GM23338 (cell line): ENCODE data around the gene LRRC73. TPM values are rescaled to one million over a fixed set of nuclear protein-coding genes. Genes with fewer than 3 reads are reported as not detected.
"Not testable (repeated sequence)": the region's sequence is repeated elsewhere in the genome, so short reads cannot be mapped to it uniquely, and the experiment has no call there.

Experiments used
- ATAC-seq: fragments of 200-7000 bp; cut with Tn5 transposase; 3 replicates; pipeline ENCODE4 v1.9.1; 2020
- DNase-seq: peaks from one replicate; pipeline ENCODE4 v3.0.0-alpha.2; 2015; ENCODE audit warnings: low spot score
- H2AFZ ChIP-seq: fragments of 200-600 bp; sonication (generic); 2 replicates; pipeline ENCODE4 v1.8.0; 2016; ENCODE audit warnings: antibody characterized with exemption, mild to moderate bottlenecking, moderate library complexity
- H3F3A ChIP-seq: fragments of 200-600 bp; sonication (generic); replicated peaks from 2 replicates; pipeline ENCODE4 v1.8.0; 2017; ENCODE audit warnings: antibody characterized with exemption, mixed run types, low read depth
- H3K27ac ChIP-seq: fragments of 200-600 bp; sonication (generic); 2 replicates; pipeline ENCODE4 v1.6.1; 2016; ENCODE audit warnings: low read depth
- H3K27me3 ChIP-seq: fragments of 200-600 bp; sonication (generic); 2 replicates; pipeline ENCODE4 v1.8.0; 2016; ENCODE audit warnings: mild to moderate bottlenecking, mixed run types, moderate library complexity; ENCODE audit not compliant: insufficient read depth
- H3K36me3 ChIP-seq: fragments of 200-600 bp; sonication (generic); 2 replicates; pipeline ENCODE4 v1.8.0; 2016; ENCODE audit warnings: mild to moderate bottlenecking; ENCODE audit not compliant: insufficient read depth
- H3K4me1 ChIP-seq: fragments of 200-600 bp; sonication (generic); 2 replicates; pipeline ENCODE4 v1.8.0; 2016; ENCODE audit warnings: mild to moderate bottlenecking, moderate library complexity; ENCODE audit not compliant: insufficient read depth
- H3K4me2 ChIP-seq: fragments of 200-600 bp; sonication (generic); 2 replicates; pipeline ENCODE4 v1.7.1; 2017; ENCODE audit warnings: mixed run types
- H3K4me3 ChIP-seq: fragments of 200-600 bp; sonication (generic); 2 replicates; pipeline ENCODE4 v1.6.1; 2016; ENCODE audit warnings: mixed run types
- H3K79me2 ChIP-seq: fragments of 200-600 bp; sonication (generic); replicated peaks from 2 replicates; pipeline ENCODE4 v1.8.0; 2017; ENCODE audit warnings: mild to moderate bottlenecking; ENCODE audit not compliant: insufficient read depth
- H3K9me2 ChIP-seq: fragments of 200-600 bp; sonication (generic); 2 replicates; pipeline ENCODE4 v1.8.0; 2017; ENCODE audit not compliant: insufficient read depth
- H4K20me1 ChIP-seq: fragments of 200-600 bp; sonication (generic); replicated peaks from 2 replicates; pipeline ENCODE4 v1.8.0; 2017; ENCODE audit warnings: mild to moderate bottlenecking; ENCODE audit not compliant: insufficient read depth
- H3K27ac Mint-ChIP-seq: 2 replicates; pipeline ENCODE4 v1.8.0; 2020; ENCODE audit warnings: inconsistent platforms, mild to moderate bottlenecking, moderate library complexity, mixed read lengths
- H3K27me3 Mint-ChIP-seq: 3 replicates; pipeline ENCODE4 v1.8.0; 2022; ENCODE audit warnings: low read depth, mild to moderate bottlenecking, moderate library complexity, mixed read lengths, inconsistent platforms; ENCODE audit not compliant: insufficient read depth, poor library complexity
- H3K36me3 Mint-ChIP-seq: 3 replicates; pipeline ENCODE4 v1.8.0; 2021; ENCODE audit warnings: low read depth, mild to moderate bottlenecking, inconsistent platforms, moderate library complexity, mixed read lengths
- H3K4me1 Mint-ChIP-seq: 3 replicates; pipeline ENCODE4 v1.8.0; 2020; ENCODE audit warnings: mild to moderate bottlenecking, inconsistent platforms, mixed read lengths
- H3K4me3 Mint-ChIP-seq: 3 replicates; pipeline ENCODE4 v1.8.0; 2021; ENCODE audit warnings: moderate library complexity, mild to moderate bottlenecking, inconsistent platforms, mixed read lengths
- H3K9me3 Mint-ChIP-seq: 3 replicates; pipeline ENCODE4 v1.8.0; 2020; ENCODE audit warnings: moderate library complexity, mild to moderate bottlenecking, inconsistent platforms, mixed read lengths
- CREB1 ChIP-seq: fragments of 250-450 bp; sonication (Bioruptor Pico); IDR thresholded peaks from 2 replicates; pipeline ENCODE4 v1.5.0; 2020; ENCODE audit warnings: low read depth, mild to moderate bottlenecking, moderate library complexity
- CTCF ChIP-seq, 2 experiments: fragments of 200-600 bp in 1 of 2; sonication (generic) in 1 of 2; conservative IDR thresholded peaks; 2 replicates each; pipeline versions ENCODE4 v1.5.1 to v1.6.1; 2016 to 2017; ENCODE audit warnings: antibody characterized with exemption in 2 of 2, low read depth in 2 of 2, mild to moderate bottlenecking in 2 of 2, moderate library complexity in 1 of 2
- EZH2 ChIP-seq: fragments of 200-600 bp; sonication (generic); IDR thresholded peaks from one replicate; pipeline ENCODE4 v1.8.0; 2017; ENCODE audit warnings: antibody characterized with exemption, mild to moderate bottlenecking, low read depth; ENCODE audit not compliant: unreplicated experiment
- EZH2phosphoT487 ChIP-seq: fragments of 200-600 bp; sonication (generic); IDR thresholded peaks from one replicate; pipeline ENCODE4 v1.8.1; 2018; ENCODE audit warnings: antibody characterized with exemption; ENCODE audit not compliant: unreplicated experiment
- NANOG ChIP-seq: IDR thresholded peaks from 2 replicates; pipeline ENCODE4 v1.6.1; 2016; ENCODE audit warnings: antibody characterized with exemption, borderline replicate concordance
- POLR2AphosphoS5 ChIP-seq: IDR thresholded peaks from 2 replicates; pipeline ENCODE4 v1.6.1; 2016; ENCODE audit warnings: antibody characterized with exemption, low read depth
- STAT1 ChIP-seq: IDR thresholded peaks from one replicate; pipeline ENCODE4 v1.6.1; 2016; ENCODE audit warnings: antibody characterized with exemption; ENCODE audit not compliant: unreplicated experiment
- ZNF114 ChIP-seq: fragments of 250-450 bp; sonication (Bioruptor Pico); IDR thresholded peaks from 2 replicates; pipeline ENCODE4 v1.5.0; 2020; ENCODE audit warnings: mild to moderate bottlenecking, moderate library complexity
- ZNF331 ChIP-seq: fragments of 250-450 bp; sonication (Bioruptor Pico); IDR thresholded peaks from 2 replicates; pipeline ENCODE4 v1.5.0; 2020; ENCODE audit warnings: low read depth, mild to moderate bottlenecking, moderate library complexity
- polyA plus RNA-seq: library from polyadenylated mRNA; unstranded; fragments of >200 nt; fragmentation: Nextera tagmentation; extraction: Ambion mirVana; gene quantifications from 2 replicates; pipeline ENCODE4 v1.2.1, GENCODE V29; 2016
- total RNA-seq: library from RNA; depleted of rRNA; stranded (reverse); fragments of >200 nt; shearing (Covaris generic); gene quantifications from 2 replicates; pipeline ENCODE4 v1.2.3, GENCODE V29; 2014
- TF ChIP-seq, protein P1 (sequence below): fragments of 250-450 bp; sonication (Bioruptor Pico); IDR thresholded peaks from 2 replicates; pipeline ENCODE4 v1.5.0; 2020; ENCODE audit warnings: mild to moderate bottlenecking, moderate library complexity
- TF ChIP-seq, protein P2 (sequence below): IDR thresholded peaks from one replicate; pipeline ENCODE4 v1.6.1; 2018; ENCODE audit warnings: antibody characterized with exemption; ENCODE audit not compliant: unreplicated experiment

The LRRC73 gene
- total and polyA plus RNA-seq, 2 experiments from 2014 or later = 0.26 to 0.59 TPM

DNA sequence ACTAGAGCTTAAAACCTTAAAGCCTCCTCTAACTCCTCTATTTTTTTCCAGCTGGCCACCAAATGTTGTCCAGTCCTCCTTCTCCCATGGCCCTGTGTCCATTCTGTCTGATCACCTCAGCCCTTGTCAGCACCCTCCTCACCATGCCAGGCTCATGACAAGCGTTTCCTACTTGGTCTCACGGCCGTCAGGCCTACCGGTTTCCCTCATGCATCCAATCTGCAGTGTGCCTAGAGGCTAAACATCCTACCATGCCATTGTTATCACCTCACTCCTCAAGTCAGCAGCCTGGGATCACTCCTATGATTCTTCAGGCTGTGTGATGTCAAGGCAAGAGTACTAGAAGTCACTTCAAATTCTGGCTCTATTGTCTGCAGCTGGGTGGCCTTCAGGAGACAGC is 42.4 kb downstream of the LRRC73 start:
- TF ChIP-seq, protein P1, sequence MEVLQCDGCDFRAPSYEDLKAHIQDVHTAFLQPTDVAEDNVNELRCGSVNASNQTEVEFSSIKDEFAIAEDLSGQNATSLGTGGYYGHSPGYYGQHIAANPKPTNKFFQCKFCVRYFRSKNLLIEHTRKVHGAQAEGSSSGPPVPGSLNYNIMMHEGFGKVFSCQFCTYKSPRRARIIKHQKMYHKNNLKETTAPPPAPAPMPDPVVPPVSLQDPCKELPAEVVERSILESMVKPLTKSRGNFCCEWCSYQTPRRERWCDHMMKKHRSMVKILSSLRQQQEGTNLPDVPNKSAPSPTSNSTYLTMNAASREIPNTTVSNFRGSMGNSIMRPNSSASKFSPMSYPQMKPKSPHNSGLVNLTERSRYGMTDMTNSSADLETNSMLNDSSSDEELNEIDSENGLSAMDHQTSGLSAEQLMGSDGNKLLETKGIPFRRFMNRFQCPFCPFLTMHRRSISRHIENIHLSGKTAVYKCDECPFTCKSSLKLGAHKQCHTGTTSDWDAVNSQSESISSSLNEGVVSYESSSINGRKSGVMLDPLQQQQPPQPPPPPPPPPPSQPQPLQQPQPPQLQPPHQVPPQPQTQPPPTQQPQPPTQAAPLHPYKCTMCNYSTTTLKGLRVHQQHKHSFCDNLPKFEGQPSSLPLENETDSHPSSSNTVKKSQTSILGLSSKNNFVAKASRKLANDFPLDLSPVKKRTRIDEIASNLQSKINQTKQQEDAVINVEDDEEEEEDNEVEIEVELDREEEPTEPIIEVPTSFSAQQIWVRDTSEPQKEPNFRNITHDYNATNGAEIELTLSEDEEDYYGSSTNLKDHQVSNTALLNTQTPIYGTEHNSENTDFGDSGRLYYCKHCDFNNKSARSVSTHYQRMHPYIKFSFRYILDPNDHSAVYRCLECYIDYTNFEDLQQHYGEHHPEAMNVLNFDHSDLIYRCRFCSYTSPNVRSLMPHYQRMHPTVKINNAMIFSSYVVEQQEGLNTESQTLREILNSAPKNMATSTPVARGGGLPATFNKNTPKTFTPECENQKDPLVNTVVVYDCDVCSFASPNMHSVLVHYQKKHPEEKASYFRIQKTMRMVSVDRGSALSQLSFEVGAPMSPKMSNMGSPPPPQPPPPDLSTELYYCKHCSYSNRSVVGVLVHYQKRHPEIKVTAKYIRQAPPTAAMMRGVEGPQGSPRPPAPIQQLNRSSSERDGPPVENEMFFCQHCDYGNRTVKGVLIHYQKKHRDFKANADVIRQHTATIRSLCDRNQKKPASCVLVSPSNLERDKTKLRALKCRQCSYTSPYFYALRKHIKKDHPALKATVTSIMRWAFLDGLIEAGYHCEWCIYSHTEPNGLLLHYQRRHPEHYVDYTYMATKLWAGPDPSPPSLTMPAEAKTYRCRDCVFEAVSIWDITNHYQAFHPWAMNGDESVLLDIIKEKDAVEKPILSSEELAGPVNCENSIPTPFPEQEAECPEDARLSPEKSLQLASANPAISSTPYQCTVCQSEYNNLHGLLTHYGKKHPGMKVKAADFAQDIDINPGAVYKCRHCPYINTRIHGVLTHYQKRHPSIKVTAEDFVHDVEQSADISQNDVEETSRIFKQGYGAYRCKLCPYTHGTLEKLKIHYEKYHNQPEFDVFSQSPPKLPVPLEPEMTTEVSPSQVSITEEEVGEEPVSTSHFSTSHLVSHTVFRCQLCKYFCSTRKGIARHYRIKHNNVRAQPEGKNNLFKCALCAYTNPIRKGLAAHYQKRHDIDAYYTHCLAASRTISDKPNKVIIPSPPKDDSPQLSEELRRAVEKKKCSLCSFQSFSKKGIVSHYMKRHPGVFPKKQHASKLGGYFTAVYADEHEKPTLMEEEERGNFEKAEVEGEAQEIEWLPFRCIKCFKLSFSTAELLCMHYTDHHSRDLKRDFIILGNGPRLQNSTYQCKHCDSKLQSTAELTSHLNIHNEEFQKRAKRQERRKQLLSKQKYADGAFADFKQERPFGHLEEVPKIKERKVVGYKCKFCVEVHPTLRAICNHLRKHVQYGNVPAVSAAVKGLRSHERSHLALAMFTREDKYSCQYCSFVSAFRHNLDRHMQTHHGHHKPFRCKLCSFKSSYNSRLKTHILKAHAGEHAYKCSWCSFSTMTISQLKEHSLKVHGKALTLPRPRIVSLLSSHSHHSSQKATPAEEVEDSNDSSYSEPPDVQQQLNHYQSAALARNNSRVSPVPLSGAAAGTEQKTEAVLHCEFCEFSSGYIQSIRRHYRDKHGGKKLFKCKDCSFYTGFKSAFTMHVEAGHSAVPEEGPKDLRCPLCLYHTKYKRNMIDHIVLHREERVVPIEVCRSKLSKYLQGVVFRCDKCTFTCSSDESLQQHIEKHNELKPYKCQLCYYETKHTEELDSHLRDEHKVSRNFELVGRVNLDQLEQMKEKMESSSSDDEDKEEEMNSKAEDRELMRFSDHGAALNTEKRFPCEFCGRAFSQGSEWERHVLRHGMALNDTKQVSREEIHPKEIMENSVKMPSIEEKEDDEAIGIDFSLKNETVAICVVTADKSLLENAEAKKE = no peak
- no peak for TF ChIP-seq NANOG
- no peak for TF ChIP-seq CTCF (conservative IDR thresholded peaks at IDR 0.05; ENCODE audit: low read depth in 2 of 2)
- no peak for TF ChIP-seq EZH2
- TF ChIP-seq STAT1 = no peak
- no peak for TF ChIP-seq ZNF331 (CRISPR knock-in tag)
- TF ChIP-seq EZH2phosphoT487 = no peak
- TF ChIP-seq, protein P2, sequence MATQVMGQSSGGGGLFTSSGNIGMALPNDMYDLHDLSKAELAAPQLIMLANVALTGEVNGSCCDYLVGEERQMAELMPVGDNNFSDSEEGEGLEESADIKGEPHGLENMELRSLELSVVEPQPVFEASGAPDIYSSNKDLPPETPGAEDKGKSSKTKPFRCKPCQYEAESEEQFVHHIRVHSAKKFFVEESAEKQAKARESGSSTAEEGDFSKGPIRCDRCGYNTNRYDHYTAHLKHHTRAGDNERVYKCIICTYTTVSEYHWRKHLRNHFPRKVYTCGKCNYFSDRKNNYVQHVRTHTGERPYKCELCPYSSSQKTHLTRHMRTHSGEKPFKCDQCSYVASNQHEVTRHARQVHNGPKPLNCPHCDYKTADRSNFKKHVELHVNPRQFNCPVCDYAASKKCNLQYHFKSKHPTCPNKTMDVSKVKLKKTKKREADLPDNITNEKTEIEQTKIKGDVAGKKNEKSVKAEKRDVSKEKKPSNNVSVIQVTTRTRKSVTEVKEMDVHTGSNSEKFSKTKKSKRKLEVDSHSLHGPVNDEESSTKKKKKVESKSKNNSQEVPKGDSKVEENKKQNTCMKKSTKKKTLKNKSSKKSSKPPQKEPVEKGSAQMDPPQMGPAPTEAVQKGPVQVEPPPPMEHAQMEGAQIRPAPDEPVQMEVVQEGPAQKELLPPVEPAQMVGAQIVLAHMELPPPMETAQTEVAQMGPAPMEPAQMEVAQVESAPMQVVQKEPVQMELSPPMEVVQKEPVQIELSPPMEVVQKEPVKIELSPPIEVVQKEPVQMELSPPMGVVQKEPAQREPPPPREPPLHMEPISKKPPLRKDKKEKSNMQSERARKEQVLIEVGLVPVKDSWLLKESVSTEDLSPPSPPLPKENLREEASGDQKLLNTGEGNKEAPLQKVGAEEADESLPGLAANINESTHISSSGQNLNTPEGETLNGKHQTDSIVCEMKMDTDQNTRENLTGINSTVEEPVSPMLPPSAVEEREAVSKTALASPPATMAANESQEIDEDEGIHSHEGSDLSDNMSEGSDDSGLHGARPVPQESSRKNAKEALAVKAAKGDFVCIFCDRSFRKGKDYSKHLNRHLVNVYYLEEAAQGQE = no peak
- no peak for TF ChIP-seq ZNF114 (CRISPR knock-in tag)
- no peak for TF ChIP-seq CREB1 (CRISPR knock-in tag)
- TF ChIP-seq POLR2AphosphoS5 = no peak
- Histone ChIP-seq H3K79me2 (no peaks in the 10 kb centered on the region), H3K9me2 (no peaks in the 10 kb centered on the region), H3F3A (no peaks in the 10 kb centered on the region), H3K4me2 (no peak overlapping the region), H2AFZ (no peak overlapping the region), H3K4me1 (no peaks in the 10 kb centered on the region), H4K20me1 (no peaks in the 10 kb centered on the region), H3K27me3 (no peaks in the 10 kb centered on the region), H3K27ac (no peak overlapping the region), H3K4me3 (no peak overlapping the region), H3K36me3 (no peaks in the 10 kb centered on the region)
- H3K27ac Mint-ChIP-seq = no peak overlapping the region
- H3K4me1 Mint-ChIP-seq = peaks cover 5% of the 10 kb centered on the region
- H3K36me3 Mint-ChIP-seq = no peaks in the 10 kb centered on the region
- no peaks in the 10 kb centered on the region for H3K9me3 Mint-ChIP-seq
- no peak for ATAC-seq
- peaks cover 4% of the 10 kb centered on the region for H3K27me3 Mint-ChIP-seq
- no peak for DNase-seq
- no peak overlapping the region for H3K4me3 Mint-ChIP-seq

GRCh38 chr6:43467265-43467664 is 42.9 kb downstream of the LRRC73 start:
- H3K79me2 ChIP-seq, H3K4me3 Mint-ChIP-seq, H3K4me3 ChIP-seq, H3F3A ChIP-seq, H2AFZ ChIP-seq, H3K4me1 Mint-ChIP-seq, H3K9me2 ChIP-seq, H3K27me3 ChIP-seq, H3K9me3 Mint-ChIP-seq, H4K20me1 ChIP-seq, H3K36me3 ChIP-seq, DNase-seq, ATAC-seq, H3K36me3 Mint-ChIP-seq, H3K4me1 ChIP-seq, H3K27ac ChIP-seq, H3K4me2 ChIP-seq, H3K27me3 Mint-ChIP-seq, H3K27ac Mint-ChIP-seq: not testable (repeated sequence)
